ENCODE data around the gene ATG7.
A peak's percentile ranks its signal among the peaks of the same experiment; 100 is the strongest.

ATG7 gene

GRCh38 chr3:11589706-11590105 lies 317.5 kb downstream of the ATG7 start:
- no peak for ATAC-seq
- TF ChIP-seq, protein P1, sequence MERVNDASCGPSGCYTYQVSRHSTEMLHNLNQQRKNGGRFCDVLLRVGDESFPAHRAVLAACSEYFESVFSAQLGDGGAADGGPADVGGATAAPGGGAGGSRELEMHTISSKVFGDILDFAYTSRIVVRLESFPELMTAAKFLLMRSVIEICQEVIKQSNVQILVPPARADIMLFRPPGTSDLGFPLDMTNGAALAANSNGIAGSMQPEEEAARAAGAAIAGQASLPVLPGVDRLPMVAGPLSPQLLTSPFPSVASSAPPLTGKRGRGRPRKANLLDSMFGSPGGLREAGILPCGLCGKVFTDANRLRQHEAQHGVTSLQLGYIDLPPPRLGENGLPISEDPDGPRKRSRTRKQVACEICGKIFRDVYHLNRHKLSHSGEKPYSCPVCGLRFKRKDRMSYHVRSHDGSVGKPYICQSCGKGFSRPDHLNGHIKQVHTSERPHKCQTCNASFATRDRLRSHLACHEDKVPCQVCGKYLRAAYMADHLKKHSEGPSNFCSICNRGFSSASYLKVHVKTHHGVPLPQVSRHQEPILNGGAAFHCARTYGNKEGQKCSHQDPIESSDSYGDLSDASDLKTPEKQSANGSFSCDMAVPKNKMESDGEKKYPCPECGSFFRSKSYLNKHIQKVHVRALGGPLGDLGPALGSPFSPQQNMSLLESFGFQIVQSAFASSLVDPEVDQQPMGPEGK (CRISPR knock-in tag; IDR thresholded peaks at IDR 0.05; ENCODE audit: borderline replicate concordance), result no peak
- no peak for TF ChIP-seq CREB5 (CRISPR knock-in tag; IDR thresholded peaks at IDR 0.05; ENCODE audit: low read depth)
- TF ChIP-seq CSDC2 (CRISPR knock-in tag; IDR thresholded peaks at IDR 0.05), result no peak
- no peak for TF ChIP-seq ZFP30 (CRISPR knock-in tag; IDR thresholded peaks at IDR 0.05)
- TF ChIP-seq ZNF565 (CRISPR knock-in tag; conservative IDR thresholded peaks at IDR 0.05; ENCODE audit: low read depth), result no peak
- TF ChIP-seq ZNF70 (CRISPR knock-in tag; IDR thresholded peaks at IDR 0.05), result no peak

DNA sequence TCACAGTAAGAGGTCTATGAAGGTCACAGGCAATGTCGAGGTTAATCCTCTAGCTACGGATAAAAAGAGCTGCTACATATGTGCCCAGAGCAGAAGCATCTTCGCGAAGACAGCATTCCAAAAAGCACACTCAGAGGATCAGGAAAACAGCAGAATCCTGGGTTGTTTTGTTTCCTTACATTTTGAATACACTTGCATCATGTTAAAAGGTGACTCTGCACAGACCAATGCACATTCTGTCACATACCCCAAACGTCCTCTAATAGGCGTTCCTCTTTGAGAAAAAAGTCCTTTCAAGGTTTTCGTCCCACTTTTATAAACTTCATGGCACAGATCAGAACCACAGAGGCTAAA lies 318.8 kb downstream of the ATG7 start:
- TF ChIP-seq ZNF8 (CRISPR knock-in tag; IDR thresholded peaks at IDR 0.05) (no peak), SNAI2 (CRISPR knock-in tag; IDR thresholded peaks at IDR 0.05) (no peak), ZFP30 (CRISPR knock-in tag; IDR thresholded peaks at IDR 0.05) (no peak), GLIS3 (CRISPR knock-in tag; IDR thresholded peaks at IDR 0.05) (no peak), ZFP3 (CRISPR knock-in tag; IDR thresholded peaks at IDR 0.05) (no peak), PPARA (CRISPR knock-in tag; IDR thresholded peaks at IDR 0.05; ENCODE audit: borderline replicate concordance) (no peak), TOX (CRISPR knock-in tag; IDR thresholded peaks at IDR 0.05; ENCODE audit: borderline replicate concordance) (no peak), ZNF70 (CRISPR knock-in tag; IDR thresholded peaks at IDR 0.05) (no peak), OSR1 (CRISPR knock-in tag; IDR thresholded peaks at IDR 0.05) (no peak), BACH2 (CRISPR knock-in tag; IDR thresholded peaks at IDR 0.05; ENCODE audit: borderline replicate concordance) (no peak)
- peak; percentile 24 for ATAC-seq

DNA sequence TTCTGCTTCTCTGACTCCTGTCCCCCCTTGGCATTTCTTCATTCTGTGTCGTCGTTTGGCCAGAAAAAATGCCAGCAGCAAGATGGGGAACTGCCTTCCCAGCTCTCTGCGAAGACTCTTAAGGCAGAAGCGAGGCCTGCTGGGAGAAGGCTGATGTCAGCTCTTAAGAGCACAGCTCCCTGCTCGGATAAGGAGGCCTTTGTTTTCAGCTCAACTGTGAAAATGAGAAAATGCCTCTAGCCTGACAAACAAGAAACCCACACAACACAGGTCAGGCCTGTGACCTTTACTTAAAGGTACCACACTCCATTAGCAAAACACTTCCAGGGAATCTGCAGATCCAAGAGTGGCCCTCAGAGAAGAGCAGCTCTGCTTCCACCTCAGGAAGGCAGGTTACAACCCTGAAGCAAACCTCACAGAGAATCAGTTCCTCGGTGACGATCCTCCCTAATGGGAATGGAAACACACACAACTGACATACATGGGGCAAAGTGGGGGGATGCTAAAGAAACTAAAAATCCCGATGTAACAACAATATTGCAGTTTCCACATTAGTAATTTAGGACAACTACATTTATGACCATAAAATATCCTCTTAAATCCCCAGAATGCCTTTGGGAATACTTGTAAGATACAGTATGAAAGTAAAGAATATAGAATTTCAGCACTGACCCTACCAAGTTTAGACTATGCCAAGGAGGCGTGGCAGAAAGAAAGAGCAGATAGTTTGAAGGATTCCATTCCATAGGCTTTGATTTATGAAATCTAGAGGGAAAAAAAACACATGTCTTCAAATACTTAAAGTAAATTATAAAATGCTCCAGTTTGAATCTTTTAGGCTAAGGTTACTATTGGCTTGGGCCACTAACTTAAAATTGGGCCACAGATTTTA lies 319.4 kb downstream of the ATG7 start:
- ATAC-seq, result peak; percentile 72

More for the DNA sequence above, 319.4 kb downstream of the ATG7 start:
- TF ChIP-seq BACH2 (CRISPR knock-in tag; IDR thresholded peaks at IDR 0.05; ENCODE audit: borderline replicate concordance), result no peak
- TF ChIP-seq, protein P1 (CRISPR knock-in tag; IDR thresholded peaks at IDR 0.05; ENCODE audit: borderline replicate concordance), result no peak
- TF ChIP-seq, protein P2, sequence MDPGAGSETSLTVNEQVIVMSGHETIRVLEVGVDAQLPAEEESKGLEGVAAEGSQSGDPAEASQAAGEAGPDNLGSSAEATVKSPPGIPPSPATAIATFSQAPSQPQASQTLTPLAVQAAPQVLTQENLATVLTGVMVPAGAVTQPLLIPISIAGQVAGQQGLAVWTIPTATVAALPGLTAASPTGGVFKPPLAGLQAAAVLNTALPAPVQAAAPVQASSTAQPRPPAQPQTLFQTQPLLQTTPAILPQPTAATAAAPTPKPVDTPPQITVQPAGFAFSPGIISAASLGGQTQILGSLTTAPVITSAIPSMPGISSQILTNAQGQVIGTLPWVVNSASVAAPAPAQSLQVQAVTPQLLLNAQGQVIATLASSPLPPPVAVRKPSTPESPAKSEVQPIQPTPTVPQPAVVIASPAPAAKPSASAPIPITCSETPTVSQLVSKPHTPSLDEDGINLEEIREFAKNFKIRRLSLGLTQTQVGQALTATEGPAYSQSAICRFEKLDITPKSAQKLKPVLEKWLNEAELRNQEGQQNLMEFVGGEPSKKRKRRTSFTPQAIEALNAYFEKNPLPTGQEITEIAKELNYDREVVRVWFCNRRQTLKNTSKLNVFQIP (CRISPR knock-in tag; IDR thresholded peaks at IDR 0.05; ENCODE audit: borderline replicate concordance, low read depth), result no peak
- TF ChIP-seq ZNF565 (CRISPR knock-in tag; conservative IDR thresholded peaks at IDR 0.05; ENCODE audit: low read depth), result no peak
- TF ChIP-seq ZFP3 (CRISPR knock-in tag; IDR thresholded peaks at IDR 0.05), result no peak
- no peak for TF ChIP-seq ZNF70 (CRISPR knock-in tag; IDR thresholded peaks at IDR 0.05)
- no peak for TF ChIP-seq CSDC2 (CRISPR knock-in tag; IDR thresholded peaks at IDR 0.05)
- no peak for TF ChIP-seq CSRNP3 (CRISPR knock-in tag; IDR thresholded peaks at IDR 0.05)
- no peak for TF ChIP-seq TOX (CRISPR knock-in tag; IDR thresholded peaks at IDR 0.05; ENCODE audit: borderline replicate concordance)
- no peak for TF ChIP-seq TSHZ2 (CRISPR knock-in tag; IDR thresholded peaks at IDR 0.05)
- no peak for TF ChIP-seq PPARA (CRISPR knock-in tag; IDR thresholded peaks at IDR 0.05; ENCODE audit: borderline replicate concordance)
- no peak for TF ChIP-seq ZC3H10 (CRISPR knock-in tag; IDR thresholded peaks at IDR 0.05)
- TF ChIP-seq RARB (CRISPR knock-in tag; IDR thresholded peaks at IDR 0.05), result no peak
- no peak for TF ChIP-seq ISL1 (CRISPR knock-in tag; IDR thresholded peaks at IDR 0.05)
- TF ChIP-seq ARNTL (CRISPR knock-in tag; IDR thresholded peaks at IDR 0.05; ENCODE audit: borderline replicate concordance, low read depth), result no peak
- TF ChIP-seq ZFP30 (CRISPR knock-in tag; IDR thresholded peaks at IDR 0.05), result no peak
- TF ChIP-seq GLIS3 (CRISPR knock-in tag; IDR thresholded peaks at IDR 0.05), result no peak
- TF ChIP-seq ESRRG (CRISPR knock-in tag; IDR thresholded peaks at IDR 0.05), result no peak
- TF ChIP-seq OSR1 (CRISPR knock-in tag; IDR thresholded peaks at IDR 0.05), result no peak
